Keratinocyte (primary cell): ENCODE measurements around the gene HSPE1.

Experiments
- EZH2 ChIP-seq: IDR thresholded peaks from one replicate; pipeline ENCODE4 v1.6.1; 2012; ENCODE audit warnings: inconsistent platforms, mild to moderate bottlenecking, low read length, moderate library complexity
- TF ChIP-seq, protein P1 (sequence below), 3 experiments: IDR thresholded peaks in 1 of 3; conservative IDR thresholded peaks in 1 of 3; optimal IDR thresholded peaks in 1 of 3; 2 replicates in 2 of 3; 3 replicates in 1 of 3; pipeline versions ENCODE3 to v1.5.1; 2011; ENCODE audit warnings: low read length in 3 of 3, mild to moderate bottlenecking in 3 of 3, moderate library complexity in 2 of 3, control low read depth in 1 of 3, inconsistent platforms in 1 of 3; ENCODE audit not compliant: insufficient read depth in 2 of 3; ENCODE audit errors: extremely low read depth in 1 of 3

GRCh38 chr2:197515315-197515738 is 15.1 kb downstream of the HSPE1 start:
- TF ChIP-seq, protein P1, sequence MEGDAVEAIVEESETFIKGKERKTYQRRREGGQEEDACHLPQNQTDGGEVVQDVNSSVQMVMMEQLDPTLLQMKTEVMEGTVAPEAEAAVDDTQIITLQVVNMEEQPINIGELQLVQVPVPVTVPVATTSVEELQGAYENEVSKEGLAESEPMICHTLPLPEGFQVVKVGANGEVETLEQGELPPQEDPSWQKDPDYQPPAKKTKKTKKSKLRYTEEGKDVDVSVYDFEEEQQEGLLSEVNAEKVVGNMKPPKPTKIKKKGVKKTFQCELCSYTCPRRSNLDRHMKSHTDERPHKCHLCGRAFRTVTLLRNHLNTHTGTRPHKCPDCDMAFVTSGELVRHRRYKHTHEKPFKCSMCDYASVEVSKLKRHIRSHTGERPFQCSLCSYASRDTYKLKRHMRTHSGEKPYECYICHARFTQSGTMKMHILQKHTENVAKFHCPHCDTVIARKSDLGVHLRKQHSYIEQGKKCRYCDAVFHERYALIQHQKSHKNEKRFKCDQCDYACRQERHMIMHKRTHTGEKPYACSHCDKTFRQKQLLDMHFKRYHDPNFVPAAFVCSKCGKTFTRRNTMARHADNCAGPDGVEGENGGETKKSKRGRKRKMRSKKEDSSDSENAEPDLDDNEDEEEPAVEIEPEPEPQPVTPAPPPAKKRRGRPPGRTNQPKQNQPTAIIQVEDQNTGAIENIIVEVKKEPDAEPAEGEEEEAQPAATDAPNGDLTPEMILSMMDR (optimal IDR thresholded peaks at IDR 0.05 in 1 of 3, IDR thresholded peaks at IDR 0.05 in 1 of 3, conservative IDR thresholded peaks at IDR 0.05 in 1 of 3; ENCODE audit: extremely low read depth in 1 of 3, insufficient read depth in 2 of 3, low read length in 3 of 3): no peak
- TF ChIP-seq EZH2: no peak
